ENCODE measurements around the gene CERS5. TPM values are rescaled to one million over a fixed set of nuclear protein-coding genes. Genes with fewer than 3 reads are reported as not detected.

CERS5 gene
- polyA plus RNA-seq, 3 donors = 30.6 to 44.4 (median 38.7) TPM

DNA sequence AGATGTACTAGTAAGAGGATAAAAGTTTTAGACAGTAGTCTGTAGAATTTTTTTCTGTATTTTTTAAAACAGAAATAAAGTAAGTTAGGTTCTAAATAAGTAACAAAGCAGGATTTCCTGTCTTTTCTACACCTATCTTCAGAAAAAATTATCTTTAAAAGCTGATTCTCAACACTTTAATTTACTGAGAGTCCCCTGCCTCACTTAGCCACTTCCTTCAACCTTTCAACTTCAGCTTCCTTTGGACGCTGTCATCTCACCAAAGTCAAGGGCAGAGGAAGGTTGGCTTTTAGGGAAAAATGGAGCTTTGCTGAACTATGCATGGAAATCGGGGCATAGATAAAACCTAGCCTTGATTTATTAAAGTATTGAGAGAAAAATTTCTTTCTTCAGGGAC lies 44.9 kb upstream of the CERS5 start:
- Mint-ChIP-seq H3K4me1 (peaks cover 8% of the 10 kb centered on the region), H3K27me3 (ENCODE audit: low read depth in 3 of 3) (peaks cover 0 to 2% (median 0%) of the 10 kb centered on the region in 3 donors), H3K9me3 (no peaks in the 10 kb centered on the region), H3K27ac (peak overlapping the region in 2 of 7 donors; percentile 8 to 16), H3K4me3 (no peak overlapping the region), H3K36me3 (no peaks in the 10 kb centered on the region)
- no peak overlapping the region for H3K4me3 ChIP-seq (replicated peaks in 1 of 3; ENCODE audit: low read depth in 2 of 3, low read length in 3 of 3)
- no peaks in the 10 kb centered on the region for H3K79me2 ChIP-seq (ENCODE audit: insufficient read depth, low read length)
- no peak for DNase-seq
- no peak overlapping the region for H3K4me2 ChIP-seq (replicated peaks; ENCODE audit: extremely low read depth, low read length, poor library complexity, severe bottlenecking)
- intact Hi-C loops (cut with micrococcal nuclease) = no loop called here
- H3K9ac ChIP-seq (ENCODE audit: insufficient read depth, low read length, poor library complexity, severe bottlenecking) = no peak overlapping the region
- no peaks in the 10 kb centered on the region for H3K4me1 ChIP-seq (ENCODE audit: control insufficient read depth in 1 of 2, insufficient read depth in 2 of 2, low read length in 2 of 2)
- H4K20me1 ChIP-seq (ENCODE audit: insufficient read depth, low read length) = no peaks in the 10 kb centered on the region
- H3K27ac ChIP-seq (ENCODE audit: low read depth in 1 of 2, low read length in 2 of 2) = no peak overlapping the region
- WGBS (ENCODE audit: insufficient coverage) = no CpG with 5 or more reads among the region's 2 CpGs
- H3K36me3 ChIP-seq (replicated peaks in 1 of 2; ENCODE audit: control insufficient read depth in 1 of 2, insufficient read depth in 2 of 2, low read length in 2 of 2) = no peaks in the 10 kb centered on the region
- TF ChIP-seq, protein P1, sequence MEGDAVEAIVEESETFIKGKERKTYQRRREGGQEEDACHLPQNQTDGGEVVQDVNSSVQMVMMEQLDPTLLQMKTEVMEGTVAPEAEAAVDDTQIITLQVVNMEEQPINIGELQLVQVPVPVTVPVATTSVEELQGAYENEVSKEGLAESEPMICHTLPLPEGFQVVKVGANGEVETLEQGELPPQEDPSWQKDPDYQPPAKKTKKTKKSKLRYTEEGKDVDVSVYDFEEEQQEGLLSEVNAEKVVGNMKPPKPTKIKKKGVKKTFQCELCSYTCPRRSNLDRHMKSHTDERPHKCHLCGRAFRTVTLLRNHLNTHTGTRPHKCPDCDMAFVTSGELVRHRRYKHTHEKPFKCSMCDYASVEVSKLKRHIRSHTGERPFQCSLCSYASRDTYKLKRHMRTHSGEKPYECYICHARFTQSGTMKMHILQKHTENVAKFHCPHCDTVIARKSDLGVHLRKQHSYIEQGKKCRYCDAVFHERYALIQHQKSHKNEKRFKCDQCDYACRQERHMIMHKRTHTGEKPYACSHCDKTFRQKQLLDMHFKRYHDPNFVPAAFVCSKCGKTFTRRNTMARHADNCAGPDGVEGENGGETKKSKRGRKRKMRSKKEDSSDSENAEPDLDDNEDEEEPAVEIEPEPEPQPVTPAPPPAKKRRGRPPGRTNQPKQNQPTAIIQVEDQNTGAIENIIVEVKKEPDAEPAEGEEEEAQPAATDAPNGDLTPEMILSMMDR (IDR thresholded peaks at IDR 0.05) = no peak
- H3K27me3 ChIP-seq (ENCODE audit: control insufficient read depth in 2 of 2, insufficient read depth in 2 of 2, low read length in 2 of 2) = no peaks in the 10 kb centered on the region
- no peaks in the 10 kb centered on the region for H3K9me3 ChIP-seq (replicated peaks in 1 of 2; ENCODE audit: control insufficient read depth in 1 of 2, insufficient read depth in 1 of 2, low read length in 2 of 2)
- H2AFZ ChIP-seq (ENCODE audit: insufficient read depth, low read depth, low read length, poor library complexity, severe bottlenecking) = peak overlapping the region; percentile 61

DNA sequence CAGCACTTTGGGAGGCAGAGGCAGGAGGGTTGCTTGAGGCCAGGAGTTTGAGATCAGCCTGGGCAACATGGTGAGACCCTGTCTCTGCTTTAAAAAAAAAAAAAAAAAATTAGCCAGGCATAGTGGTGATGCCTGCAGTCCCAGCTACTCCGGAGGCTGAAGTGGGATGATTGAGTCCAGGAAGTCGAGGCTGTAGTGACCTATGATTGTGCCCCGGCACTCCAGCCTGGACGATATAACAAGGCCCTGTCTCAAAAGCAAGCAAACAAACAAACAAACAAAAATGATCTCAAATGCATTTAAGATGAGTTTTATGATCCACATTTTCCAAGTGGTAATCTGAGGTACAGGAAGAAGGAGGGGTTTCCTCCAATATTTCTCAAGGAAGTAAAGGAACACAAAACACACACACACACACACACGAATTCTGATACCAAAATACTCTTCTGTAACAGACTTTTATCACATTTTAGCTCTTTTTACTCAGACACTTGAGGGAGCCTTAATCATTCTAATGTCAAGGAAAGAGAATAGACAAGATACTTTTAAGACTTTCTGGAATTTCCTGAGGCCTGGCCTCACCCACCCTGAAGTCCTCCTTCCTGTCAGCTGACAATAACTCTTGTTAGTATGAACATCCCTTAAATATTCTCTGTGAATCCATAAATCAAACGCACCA lies 44.4 kb upstream of the CERS5 start:
- Mint-ChIP-seq H3K4me3 (no peak overlapping the region), H3K36me3 (no peaks in the 10 kb centered on the region), H3K4me1 (peaks cover 8% of the 10 kb centered on the region), H3K27ac (peak overlapping the region in 1 of 7 donors; percentile 16), H3K9me3 (no peaks in the 10 kb centered on the region), H3K27me3 (ENCODE audit: low read depth in 3 of 3) (peaks cover 0 to 2% (median 0%) of the 10 kb centered on the region in 3 donors)
- Histone ChIP-seq H3K9me3 (replicated peaks in 1 of 2; ENCODE audit: control insufficient read depth in 1 of 2, insufficient read depth in 1 of 2, low read length in 2 of 2) (no peaks in the 10 kb centered on the region), H2AFZ (ENCODE audit: insufficient read depth, low read depth, low read length, poor library complexity, severe bottlenecking) (peak overlapping the region; percentile 61), H3K4me3 (replicated peaks in 1 of 3; ENCODE audit: low read depth in 2 of 3, low read length in 3 of 3) (no peak overlapping the region), H3K27me3 (ENCODE audit: control insufficient read depth in 2 of 2, insufficient read depth in 2 of 2, low read length in 2 of 2) (no peaks in the 10 kb centered on the region), H3K79me2 (ENCODE audit: insufficient read depth, low read length) (no peaks in the 10 kb centered on the region), H3K4me1 (ENCODE audit: control insufficient read depth in 1 of 2, insufficient read depth in 2 of 2, low read length in 2 of 2) (no peaks in the 10 kb centered on the region), H4K20me1 (ENCODE audit: insufficient read depth, low read length) (no peaks in the 10 kb centered on the region), H3K4me2 (replicated peaks; ENCODE audit: extremely low read depth, low read length, poor library complexity, severe bottlenecking) (no peak overlapping the region), H3K27ac (ENCODE audit: low read depth in 1 of 2, low read length in 2 of 2) (no peak overlapping the region), H3K36me3 (replicated peaks in 1 of 2; ENCODE audit: control insufficient read depth in 1 of 2, insufficient read depth in 2 of 2, low read length in 2 of 2) (no peaks in the 10 kb centered on the region), H3K9ac (ENCODE audit: insufficient read depth, low read length, poor library complexity, severe bottlenecking) (no peak overlapping the region)
- WGBS (ENCODE audit: insufficient coverage) = no CpG with 5 or more reads among the region's 6 CpGs
- TF ChIP-seq, protein P1 (IDR thresholded peaks at IDR 0.05) = no peak
- intact Hi-C loops (cut with micrococcal nuclease) = no loop called here
- DNase-seq = no peak
